GM12891 (cell line): ENCODE data around the gene STYXL2.

ENCODE experiments used
- DNase-seq: peaks from one replicate; pipeline ENCODE4 v3.0.0; 2011; ENCODE audit warnings: low spot score; ENCODE audit not compliant: insufficient read length
- FAIRE-seq: peaks from 2 replicates; lab custom pipeline; 2011; peaks lifted over from hg19 to GRCh38; lab: Jason Lieb, UNC
- POLR2A ChIP-seq: IDR thresholded peaks from 2 replicates; pipeline ENCODE4 v1.6.1; 2011; ENCODE audit warnings: low read depth, low read length, control low read depth

The STYXL2 gene

DNA sequence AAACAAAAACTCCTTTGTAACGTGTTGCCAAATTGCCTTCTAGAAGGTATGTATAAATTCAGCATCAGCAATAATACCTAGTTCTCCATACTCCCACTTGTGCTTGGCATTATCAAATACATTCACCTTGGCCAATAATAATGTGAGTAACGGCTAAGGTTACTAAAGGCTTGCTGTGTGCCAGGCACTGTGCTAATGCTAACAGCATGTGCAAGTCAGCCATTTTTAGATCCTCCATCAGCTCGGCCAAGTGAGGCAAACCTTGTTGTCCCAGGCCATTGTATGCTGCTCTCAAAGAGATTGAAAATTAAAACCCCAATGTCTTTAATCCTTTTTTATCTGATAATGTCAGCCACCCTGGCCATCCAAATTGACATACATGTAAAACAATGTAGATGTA is 48.1 kb downstream of the STYXL2 start:
- no peak for DNase-seq
- no peak for TF ChIP-seq POLR2A
- FAIRE-seq: no peak
